Right lobe of liver (tissue), 6 donors: ENCODE data around the gene DLEC1. TPM values are rescaled to one million over a fixed set of nuclear protein-coding genes. Genes with fewer than 3 reads are reported as not detected.
A peak's percentile ranks its signal among the peaks of the same experiment; 100 is the strongest.

Source experiments
- ATAC-seq, 4 donors: fragments of 200-7000 bp; cut with Tn5 transposase; one replicate each; pipeline ENCODE4 v1.9.1; 2020; ENCODE audit warnings: mild to moderate bottlenecking in 4 of 4, moderate library complexity in 4 of 4
- DNase-seq, 3 donors: peaks; one replicate each; pipeline ENCODE4 v3.0.0-alpha.2; 2020
- H3K27ac ChIP-seq, 3 donors: fragments of 200-600 bp; one replicate each; pipeline ENCODE4 v1.8.0; 2022
- H3K27me3 ChIP-seq, 2 donors: fragments of 200-600 bp; one replicate each; pipeline ENCODE4 v1.8.0; 2022
- H3K36me3 ChIP-seq, 4 donors: fragments of 200-600 bp; sonication (generic) in 1 of 4; one replicate each; pipeline versions ENCODE4 v1.5.1 to v1.8.0; 2017 to 2022; ENCODE audit warnings: control low read depth in 1 of 4
- H3K4me1 ChIP-seq, 4 donors: fragments of 200-600 bp; sonication (generic) in 1 of 4; one replicate each; pipeline versions ENCODE4 v1.5.1 to v1.8.0; 2017 to 2022; ENCODE audit warnings: control low read depth in 1 of 4
- H3K4me3 ChIP-seq, 3 donors: fragments of 200-600 bp; one replicate each; pipeline ENCODE4 v1.8.0; 2022
- H3K9me3 ChIP-seq, 4 donors: fragments of 200-600 bp; sonication (generic) in 1 of 4; one replicate each; pipeline versions ENCODE4 v1.5.1 to v1.8.0; 2017 to 2022; ENCODE audit warnings: control low read depth in 1 of 4
- POLR2A ChIP-seq: fragments of 450-650 bp; IDR thresholded peaks from one replicate; pipeline ENCODE4 v1.6.1; 2017; ENCODE audit warnings: antibody characterized with exemption, mild to moderate bottlenecking
- WGBS: methylation state at CpG from one replicate; pipeline ENCODE4 v1.1.6; 2018; ENCODE audit warnings: low coverage, low lambda C conversion rate; ENCODE audit not compliant: insufficient coverage; ENCODE audit errors: missing lambda C conversion rate; 5-methylcytosine and 5-hydroxymethylcytosine counted together
- intact Hi-C, 2 donors: fragments of 100-400 bp; cut with DNase I; formaldehyde crosslinking; loops; one replicate each; pipeline versions ENCODE4 v1.11.2 to v1.14.1; 2022
- long read RNA-seq: library from polyadenylated mRNA; unstranded; transcript quantifications from one replicate; pipeline ENCODE4 v2.0.0, GENCODE V29; 2019
- total RNA-seq, 6 experiments: library from RNA; depleted of rRNA in 2 of 6; stranded (reverse); fragments of >200 nt in 2 of 6; fragmentation: NEBNext Ultra II Directional in 3 of 6; extraction: Animal tissue kit (Norgen Biotek cat#: 25700) in 3 of 6; gene quantifications; one replicate each; pipeline versions ENCODE4 v1.1.0 to v1.2.4, GENCODE V29; 2016 to 2023
- TF ChIP-seq, protein P1 (sequence below), 4 donors: fragments of 200-600 bp in 3 of 4; fragments of 450-650 bp in 1 of 4; IDR thresholded peaks; one replicate each; pipeline versions ENCODE4 v1.5.1 to v1.8.0; 2016 to 2022; ENCODE audit warnings: antibody characterized with exemption in 4 of 4, mild to moderate bottlenecking in 2 of 4
- donor health status: DM: no; HTN: yes; CAD: no.
- donor health status: DM: no; HTN: no; CAD: no.
- donor health status: DM: no; HTN: no; CAD: no.
- donor health status: DM: no; HTN: yes; CAD: no.
- donor health status: DM: no; HTN: yes; CAD: no.

Gene DLEC1
- total RNA-seq, result under 1 TPM in 4 of 6 experiments, not detected in 2; 0.04 to 0.18 (median 0.15) TPM
- long read RNA-seq, partial matches to known transcripts, result 0 of 1 reads
- long read RNA-seq, other reads (novel, unspliced or antisense), result 1 of 1 reads

- Histone ChIP-seq H3K36me3 (no peaks in the 10 kb centered on the region), H3K4me3 (peak within 1 kb of the TSS; percentile 17 to 45 (median 39)), H3K4me1 (no peaks in the 10 kb centered on the region), H3K27me3 (no peaks in the 10 kb centered on the region), H3K9me3 (no peaks in the 10 kb centered on the region), H3K27ac (no peak within 1 kb of the TSS)
- WGBS, result 15% methylated on average over 32 of the region's 67 CpGs
- ATAC-seq, result peak; percentile 58 to 75 (median 69)
- DNase-seq, result peak; percentile 65 to 75 (median 65)
- no peak for TF ChIP-seq POLR2A
- TF ChIP-seq, protein P1, sequence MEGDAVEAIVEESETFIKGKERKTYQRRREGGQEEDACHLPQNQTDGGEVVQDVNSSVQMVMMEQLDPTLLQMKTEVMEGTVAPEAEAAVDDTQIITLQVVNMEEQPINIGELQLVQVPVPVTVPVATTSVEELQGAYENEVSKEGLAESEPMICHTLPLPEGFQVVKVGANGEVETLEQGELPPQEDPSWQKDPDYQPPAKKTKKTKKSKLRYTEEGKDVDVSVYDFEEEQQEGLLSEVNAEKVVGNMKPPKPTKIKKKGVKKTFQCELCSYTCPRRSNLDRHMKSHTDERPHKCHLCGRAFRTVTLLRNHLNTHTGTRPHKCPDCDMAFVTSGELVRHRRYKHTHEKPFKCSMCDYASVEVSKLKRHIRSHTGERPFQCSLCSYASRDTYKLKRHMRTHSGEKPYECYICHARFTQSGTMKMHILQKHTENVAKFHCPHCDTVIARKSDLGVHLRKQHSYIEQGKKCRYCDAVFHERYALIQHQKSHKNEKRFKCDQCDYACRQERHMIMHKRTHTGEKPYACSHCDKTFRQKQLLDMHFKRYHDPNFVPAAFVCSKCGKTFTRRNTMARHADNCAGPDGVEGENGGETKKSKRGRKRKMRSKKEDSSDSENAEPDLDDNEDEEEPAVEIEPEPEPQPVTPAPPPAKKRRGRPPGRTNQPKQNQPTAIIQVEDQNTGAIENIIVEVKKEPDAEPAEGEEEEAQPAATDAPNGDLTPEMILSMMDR (IDR thresholded peaks at IDR 0.05), result no peak
- intact Hi-C loops, result no loop called here
These were observed at the start of gene DLEC1 for GRCh38 chr3:38039101-38039898. Gene DLEC1 (plus strand): TSS chr3:38039208. CDS start chr3:38039226, 18 bp downstream.

DNA sequence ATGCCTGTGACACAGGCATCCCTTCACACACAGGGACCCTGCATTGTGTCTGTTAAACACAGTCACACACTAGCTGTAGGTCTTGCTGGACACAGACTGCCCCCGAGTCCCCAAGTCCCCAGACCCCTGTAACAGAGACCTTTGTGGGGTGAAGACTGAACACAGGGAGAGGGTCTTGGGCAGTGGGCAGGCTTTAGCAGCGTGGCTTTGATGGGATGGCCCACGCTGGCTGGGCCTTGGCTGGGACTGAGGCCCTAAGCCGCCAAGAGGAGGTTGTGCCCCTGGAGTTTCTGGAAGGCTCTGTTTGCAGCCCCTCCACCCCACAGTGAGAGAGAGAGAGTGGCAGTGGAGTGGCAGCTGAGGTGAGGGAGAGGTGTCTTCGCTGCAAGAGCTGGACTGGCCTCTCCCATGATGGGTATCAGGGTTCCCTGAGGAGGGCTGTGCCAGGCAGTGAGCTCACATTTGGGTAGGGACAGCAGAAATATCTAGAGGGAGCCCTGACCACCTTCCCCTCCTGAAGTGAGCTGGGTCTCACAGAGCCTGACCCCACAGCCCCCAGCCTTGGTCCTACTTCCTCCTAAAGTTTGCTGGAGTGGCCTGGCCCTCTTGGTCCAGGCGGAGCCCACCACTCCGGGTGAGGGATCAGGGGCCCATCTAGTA lies 49.1 kb upstream of the DLEC1 start:
- Histone ChIP-seq H3K4me3 (no peak overlapping the region), H3K9me3 (no peaks in the 10 kb centered on the region), H3K27me3 (no peaks in the 10 kb centered on the region), H3K4me1 (peaks cover 0 to 8% (median 0%) of the 10 kb centered on the region in 4 donors), H3K36me3 (no peaks in the 10 kb centered on the region), H3K27ac (no peak overlapping the region)
- DNase-seq (peak in 2 of 3 donors; percentile 36 to 42), ATAC-seq (no peak)
- intact Hi-C loops, result no loop called here
- no peak for TF ChIP-seq POLR2A
- TF ChIP-seq, protein P1 (IDR thresholded peaks at IDR 0.05), result no peak
- WGBS, result 60% methylated on average over 1 of the region's 7 CpGs

DNA sequence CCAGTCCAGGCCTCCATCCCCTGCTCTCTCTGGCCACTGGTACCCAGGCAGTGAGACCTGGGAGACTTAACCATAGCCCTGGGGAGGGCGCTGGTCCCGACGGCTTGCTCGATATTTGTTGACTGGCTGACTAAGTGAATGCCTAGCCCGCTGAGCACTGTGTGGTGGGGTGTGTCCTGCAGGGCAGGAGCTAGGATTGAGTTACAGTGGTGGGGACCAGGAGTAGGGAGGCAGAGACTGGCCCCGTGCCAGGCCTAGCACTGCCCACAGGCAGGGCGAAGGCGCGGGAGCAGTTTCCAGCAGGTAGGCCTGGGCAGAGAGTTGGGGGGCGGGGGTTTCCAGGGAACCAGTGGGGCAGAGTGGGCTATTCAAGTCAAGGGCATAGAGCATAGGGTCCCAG lies 48.5 kb upstream of the DLEC1 start, which contains the start of gene VILL:
Gene VILL (plus strand): TSS at position 260 of the 400 bp plus-strand sequence. CDS start 2,887 bp downstream, outside the sequence.
- Histone ChIP-seq H3K4me1 (peaks cover 0 to 8% (median 0%) of the 10 kb centered on the region in 4 donors), H3K4me3 (no peak within 1 kb of the TSS), H3K27me3 (no peaks in the 10 kb centered on the region), H3K9me3 (no peaks in the 10 kb centered on the region), H3K27ac (no peak within 1 kb of the TSS), H3K36me3 (no peaks in the 10 kb centered on the region)
- intact Hi-C loops, result no loop called here
- TF ChIP-seq, protein P1 (IDR thresholded peaks at IDR 0.05), result no peak
- TF ChIP-seq POLR2A, result no peak
- WGBS, result 97% methylated on average over 8 of the region's 10 CpGs
- ATAC-seq (no peak), DNase-seq (peak in 2 of 3 donors; percentile 46 to 56)

DNA sequence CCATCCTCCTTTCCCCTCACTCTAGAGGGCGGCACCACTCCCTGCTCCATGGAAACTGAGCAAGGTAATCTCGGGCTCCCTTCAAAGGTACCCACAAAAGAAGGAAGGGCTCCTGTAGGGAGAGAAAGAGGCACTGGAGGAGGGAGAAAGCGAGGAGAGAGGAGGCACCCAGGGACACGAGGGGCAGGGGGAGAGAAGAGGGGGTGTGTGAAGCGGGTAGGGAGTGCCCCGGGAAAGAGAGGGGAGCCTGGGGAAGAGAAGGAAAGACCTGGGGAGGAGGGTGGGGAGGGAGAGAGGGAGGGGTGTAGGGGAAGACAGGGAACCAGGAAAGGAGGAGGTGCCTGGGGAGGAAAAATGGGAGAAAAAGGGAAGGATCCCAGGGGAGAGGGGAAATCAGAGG lies 47.9 kb upstream of the DLEC1 start:
- peaks cover 0 to 8% (median 0%) of the 10 kb centered on the region in 4 donors for H3K4me1 ChIP-seq
- no peak for DNase-seq
- H3K9me3 ChIP-seq, result no peaks in the 10 kb centered on the region
- H3K27ac ChIP-seq, result no peak overlapping the region
- no peaks in the 10 kb centered on the region for H3K27me3 ChIP-seq
- H3K4me3 ChIP-seq, result no peak overlapping the region
- TF ChIP-seq POLR2A, result no peak
- TF ChIP-seq, protein P1 (IDR thresholded peaks at IDR 0.05), result no peak
- WGBS, result 66% methylated on average over 5 of the region's 6 CpGs
- H3K36me3 ChIP-seq, result no peaks in the 10 kb centered on the region
- intact Hi-C loops, result no loop called here
- ATAC-seq, result no peak
